Muscle layer of colon (tissue), 2 donors: ENCODE measurements around the gene PRDM15.

Experiments
- H3K27ac ChIP-seq: one replicate; pipeline ENCODE4 v1.7.0; 2013; ENCODE audit warnings: low read depth, mild to moderate bottlenecking, low read length, moderate library complexity
- H3K27me3 ChIP-seq, 2 donors: one replicate each; pipeline ENCODE4 v1.7.0; 2013; ENCODE audit warnings: low read length in 2 of 2, mild to moderate bottlenecking in 2 of 2; ENCODE audit not compliant: insufficient read depth in 2 of 2, control insufficient read depth in 1 of 2
- H3K36me3 ChIP-seq: one replicate; pipeline ENCODE4 v1.7.0; 2013; ENCODE audit warnings: mild to moderate bottlenecking, low read length; ENCODE audit not compliant: insufficient read depth
- H3K4me1 ChIP-seq: one replicate; pipeline ENCODE4 v1.7.0; 2013; ENCODE audit warnings: mild to moderate bottlenecking, low read length; ENCODE audit not compliant: insufficient read depth
- H3K4me3 ChIP-seq, 2 donors: one replicate each; pipeline ENCODE4 v1.7.0; 2013; ENCODE audit warnings: low read length in 2 of 2, low read depth in 1 of 2, mild to moderate bottlenecking in 1 of 2, moderate library complexity in 1 of 2
- H3K9ac ChIP-seq: one replicate; pipeline ENCODE4 v1.7.0; 2013; ENCODE audit warnings: low read length
- H3K9me3 ChIP-seq: one replicate; pipeline ENCODE4 v1.7.0; 2013; ENCODE audit warnings: mild to moderate bottlenecking, low read length
- donor health status: abdominal sarcoma.
- donor health status: Adenocarcinoma of cecum.

PRDM15 gene

DNA sequence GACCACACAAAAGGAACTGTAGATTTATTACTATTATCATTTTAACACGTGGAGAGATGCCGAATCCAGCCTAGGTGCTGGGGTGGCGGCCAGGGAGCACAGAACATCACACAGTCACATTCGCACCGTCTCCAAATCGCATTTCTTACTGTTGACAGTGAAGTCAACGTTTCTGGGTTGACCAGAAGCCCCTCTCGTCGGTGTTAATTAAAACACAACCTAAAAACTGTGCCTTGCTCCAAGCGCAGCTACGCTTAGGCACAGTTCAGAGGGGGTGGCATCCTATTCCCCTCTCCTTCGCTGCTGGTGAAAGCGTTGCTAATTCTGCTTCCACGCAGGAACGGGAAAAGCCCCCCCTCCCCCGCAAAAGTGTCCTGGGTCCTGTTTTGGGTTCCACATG lies 116.4 kb downstream of the PRDM15 start:
- no peak overlapping the region for H3K9ac ChIP-seq
- no peak overlapping the region for H3K27ac ChIP-seq
- H3K27me3 ChIP-seq = peaks cover 64 to 75% of the 10 kb centered on the region in 2 donors
- no peaks in the 10 kb centered on the region for H3K36me3 ChIP-seq
- no peak overlapping the region for H3K4me3 ChIP-seq
- H3K4me1 ChIP-seq = peaks cover 13% of the 10 kb centered on the region
- peaks cover 5% of the 10 kb centered on the region for H3K9me3 ChIP-seq

DNA sequence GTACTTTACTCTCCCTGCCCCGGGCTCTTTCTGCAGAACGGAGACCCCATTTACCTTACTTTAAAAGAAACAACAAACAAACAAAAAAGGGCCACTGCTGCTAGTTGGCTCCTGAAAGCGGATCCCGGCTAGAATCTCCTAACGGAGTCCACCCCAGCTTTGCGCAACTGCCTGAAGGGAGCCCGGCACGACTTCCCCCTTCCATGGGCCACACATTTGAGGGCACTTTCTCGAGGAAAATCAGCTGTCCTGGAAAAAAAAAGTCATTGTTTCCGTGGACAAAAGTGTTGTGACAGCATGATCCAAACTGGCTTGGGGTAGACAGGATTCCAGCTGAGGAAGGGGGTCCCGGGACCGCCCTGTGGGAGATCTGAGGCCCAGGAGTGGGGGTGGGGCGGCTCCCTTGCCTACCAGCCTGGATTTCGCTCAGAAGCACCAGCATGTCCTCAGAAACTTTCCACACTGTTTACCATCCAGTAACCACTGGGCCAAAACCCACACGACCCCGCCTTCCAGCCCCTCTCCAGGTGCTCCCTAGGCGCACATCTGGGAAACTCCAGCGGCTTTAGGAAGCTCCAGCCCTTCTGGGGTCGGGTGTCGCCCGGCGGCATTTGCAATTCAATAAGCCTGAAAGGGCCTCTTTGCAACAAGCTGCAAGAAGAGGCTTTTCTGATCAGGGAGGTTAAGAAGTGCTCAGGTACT lies 117.1 kb downstream of the PRDM15 start:
- H3K4me1 ChIP-seq = peaks cover 12% of the 10 kb centered on the region
- H3K36me3 ChIP-seq = no peaks in the 10 kb centered on the region
- H3K4me3 ChIP-seq = peak overlapping the region in 1 of 2 donors; percentile 23
- peaks cover 57 to 68% of the 10 kb centered on the region in 2 donors for H3K27me3 ChIP-seq
- H3K9me3 ChIP-seq = peaks cover under 1% of the 10 kb centered on the region
- H3K9ac ChIP-seq = no peak overlapping the region
- no peak overlapping the region for H3K27ac ChIP-seq

DNA sequence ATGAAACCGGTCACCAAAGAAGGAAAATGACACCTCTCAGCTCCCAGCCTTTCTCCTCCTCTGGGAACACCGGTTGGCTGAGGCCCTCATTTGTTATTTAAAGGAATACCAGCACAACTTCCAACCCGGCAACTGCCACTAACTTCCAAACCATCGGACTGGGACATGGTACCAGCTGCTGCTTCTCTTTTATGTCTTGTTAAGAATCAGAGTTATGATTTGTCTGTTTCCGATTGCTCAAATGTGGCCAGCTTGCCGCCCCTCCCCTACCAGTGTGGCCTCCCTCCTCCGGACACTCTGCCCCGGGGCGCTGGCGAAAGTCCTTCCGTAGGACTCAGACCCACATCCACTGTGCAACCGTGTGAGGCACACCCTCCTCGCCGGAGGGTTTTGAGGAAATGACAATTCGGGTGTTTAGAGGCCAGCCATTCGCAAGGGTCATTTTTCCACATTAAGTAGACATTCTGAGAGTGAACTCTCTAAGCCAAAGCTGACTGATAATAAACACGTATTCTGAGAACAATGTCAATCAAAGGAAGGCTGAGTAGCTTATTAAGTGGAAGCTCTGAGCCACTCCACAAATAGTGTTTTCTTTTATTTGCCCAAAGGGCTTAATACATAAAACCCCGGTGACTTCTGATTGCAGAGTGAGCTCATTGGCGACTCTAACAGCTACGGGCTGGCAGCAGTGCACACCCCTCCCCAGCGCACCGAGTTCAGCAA lies 117.8 kb downstream of the PRDM15 start:
- H3K27ac ChIP-seq = no peak overlapping the region
- H3K9ac ChIP-seq = no peak overlapping the region
- peaks cover 12% of the 10 kb centered on the region for H3K4me1 ChIP-seq
- H3K4me3 ChIP-seq = peak overlapping the region in 1 of 2 donors; percentile 23
- H3K36me3 ChIP-seq = no peaks in the 10 kb centered on the region
- H3K9me3 ChIP-seq = no peaks in the 10 kb centered on the region
- peaks cover 56 to 61% of the 10 kb centered on the region in 2 donors for H3K27me3 ChIP-seq

DNA sequence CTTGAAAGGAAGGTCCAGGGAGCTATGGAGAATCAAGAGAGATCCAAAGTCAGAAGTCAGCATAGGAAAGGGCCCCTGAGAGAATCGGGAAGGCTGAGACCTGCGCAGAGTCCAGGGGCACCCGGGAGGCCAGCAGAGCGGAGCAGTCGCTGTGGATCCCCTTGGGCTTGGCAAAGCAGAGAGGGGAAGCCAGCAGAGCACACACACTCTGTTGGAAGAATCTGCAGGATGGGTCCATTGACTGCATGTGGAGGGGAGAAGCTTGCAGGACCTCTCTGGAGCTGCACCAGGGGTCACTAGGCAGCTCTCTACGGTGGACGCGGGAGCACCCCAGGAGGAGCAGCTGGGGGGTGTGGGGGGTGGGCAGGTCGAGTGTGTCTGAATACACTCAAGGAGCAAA lies 118.7 kb downstream of the PRDM15 start:
- Histone ChIP-seq H3K9me3 (no peaks in the 10 kb centered on the region), H3K4me3 (no peak overlapping the region), H3K27me3 (peaks cover 46 to 52% of the 10 kb centered on the region in 2 donors), H3K9ac (no peak overlapping the region), H3K27ac (no peak overlapping the region), H3K4me1 (peaks cover 12% of the 10 kb centered on the region), H3K36me3 (no peaks in the 10 kb centered on the region)

DNA sequence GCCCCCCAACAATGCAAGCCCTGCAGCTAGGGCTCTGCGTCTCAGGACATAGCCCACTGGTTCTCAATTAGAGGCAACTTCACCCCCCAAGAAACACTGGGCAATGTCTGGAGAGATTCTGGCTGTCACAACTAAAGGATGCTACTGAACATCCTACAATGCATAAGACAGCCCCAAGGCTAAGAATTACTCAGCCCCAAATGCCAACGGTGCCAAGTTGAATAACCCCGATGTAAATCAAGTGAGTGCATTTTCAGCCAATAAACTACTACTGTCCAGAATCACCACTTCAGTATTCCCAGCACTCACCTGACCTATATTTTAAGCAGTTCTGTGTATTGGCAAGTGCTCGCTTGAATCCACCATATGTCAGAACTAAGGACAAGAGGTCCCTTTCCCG lies 119.2 kb downstream of the PRDM15 start:
- Histone ChIP-seq H3K9me3 (no peaks in the 10 kb centered on the region), H3K27me3 (peaks cover 42 to 47% of the 10 kb centered on the region in 2 donors), H3K36me3 (no peaks in the 10 kb centered on the region), H3K4me3 (no peak overlapping the region), H3K4me1 (peaks cover 12% of the 10 kb centered on the region), H3K9ac (no peak overlapping the region), H3K27ac (no peak overlapping the region)

DNA sequence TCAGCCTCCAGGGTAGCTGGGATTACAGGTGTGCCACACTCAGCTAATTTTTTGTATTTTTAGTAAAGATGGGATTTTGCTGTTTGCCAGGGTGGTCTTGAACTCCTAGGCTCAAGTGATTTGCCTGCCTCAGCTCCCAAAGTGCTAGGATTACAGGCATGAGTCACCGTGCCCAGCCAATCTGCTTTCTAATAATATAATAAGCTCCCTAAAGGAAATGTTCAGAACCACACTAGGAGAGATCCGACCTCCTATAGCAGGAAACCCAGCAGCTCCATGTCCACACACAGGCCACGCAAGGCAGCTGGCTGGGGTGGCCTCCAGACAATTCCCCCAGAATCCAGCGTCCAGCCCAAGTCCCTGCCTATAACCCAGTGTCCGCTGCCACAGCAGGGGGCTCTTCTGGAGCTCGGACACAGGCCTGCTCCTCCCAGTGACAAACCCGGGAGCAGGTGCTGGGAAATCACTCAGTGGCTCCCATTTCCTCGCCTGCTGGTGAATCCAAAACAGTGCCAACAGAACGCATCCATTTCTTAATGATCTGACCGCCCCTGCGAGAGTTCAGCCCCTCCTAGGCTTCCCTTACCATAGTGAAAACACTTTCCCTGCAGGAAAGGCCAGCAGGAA lies 119.8 kb downstream of the PRDM15 start:
- Histone ChIP-seq H3K9ac (no peak overlapping the region), H3K4me3 (no peak overlapping the region), H3K36me3 (no peaks in the 10 kb centered on the region), H3K27me3 (peaks cover 36 to 41% of the 10 kb centered on the region in 2 donors), H3K27ac (no peak overlapping the region), H3K4me1 (peaks cover 12% of the 10 kb centered on the region), H3K9me3 (no peaks in the 10 kb centered on the region)

DNA sequence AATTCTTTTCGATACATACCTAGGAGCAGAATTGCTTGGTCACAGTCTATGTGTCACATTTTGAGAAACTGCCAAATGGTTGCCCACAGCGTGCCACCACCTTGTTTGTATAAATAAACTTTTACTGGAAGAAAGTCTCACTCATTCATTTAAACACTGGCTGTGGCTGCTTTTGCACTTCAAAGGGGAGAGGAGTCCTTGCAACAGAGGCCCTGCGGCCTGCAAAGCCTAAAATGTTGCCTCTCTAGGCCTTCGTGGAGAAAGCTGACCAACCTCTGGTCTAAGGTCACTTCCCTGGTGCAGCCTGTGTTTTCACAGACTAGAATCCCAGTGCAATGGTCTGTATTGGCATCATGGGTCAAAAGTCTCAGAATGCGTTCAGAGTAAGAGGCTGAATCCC lies 120.6 kb downstream of the PRDM15 start:
- Histone ChIP-seq H3K9ac (no peak overlapping the region), H3K9me3 (no peaks in the 10 kb centered on the region), H3K27me3 (peaks cover 28 to 33% of the 10 kb centered on the region in 2 donors), H3K36me3 (no peaks in the 10 kb centered on the region), H3K4me3 (no peak overlapping the region), H3K27ac (no peak overlapping the region), H3K4me1 (peaks cover 12% of the 10 kb centered on the region)

DNA sequence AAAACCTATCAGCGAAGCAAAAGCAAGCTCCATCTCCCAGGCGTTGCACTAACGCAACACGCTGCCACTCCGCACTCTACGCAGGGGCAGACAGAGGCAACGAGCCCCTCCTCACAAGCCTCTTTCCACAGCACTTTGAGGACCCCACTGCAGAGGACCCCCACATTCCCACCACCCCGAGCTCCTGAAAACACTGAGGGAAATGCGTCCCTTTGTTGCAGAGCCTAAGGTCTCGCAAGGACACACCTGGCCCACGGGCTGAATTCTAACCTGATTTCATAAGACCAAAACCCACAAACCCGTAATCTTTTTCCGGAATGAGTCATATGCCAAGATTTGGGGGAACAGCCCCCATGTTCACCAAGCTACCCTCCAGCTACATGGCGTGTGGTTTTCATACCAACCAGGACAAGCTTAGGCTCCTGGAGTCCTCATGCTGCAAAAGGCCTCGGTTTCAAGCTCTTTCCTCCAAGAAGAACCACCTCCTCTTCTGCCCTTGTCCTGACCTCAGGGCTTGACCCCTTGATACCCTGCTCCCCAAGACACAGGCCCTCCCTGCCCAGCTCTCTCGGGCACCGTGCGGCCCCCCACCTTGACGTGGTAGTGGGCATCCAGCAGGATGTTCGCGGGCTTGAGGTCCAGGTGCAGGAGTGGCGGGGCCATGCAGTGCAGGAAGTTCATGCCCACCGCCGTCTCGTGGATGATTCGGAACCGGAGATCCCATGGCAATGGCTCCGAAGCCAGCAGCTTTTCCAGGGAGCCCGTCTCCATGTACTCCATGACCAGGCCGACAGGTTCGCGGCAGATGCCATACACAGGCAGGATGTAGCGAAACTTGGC lies 123.0 kb downstream of the PRDM15 start:
- H3K36me3 ChIP-seq = no peaks in the 10 kb centered on the region
- H3K4me3 ChIP-seq = no peak overlapping the region
- peaks cover 5 to 9% of the 10 kb centered on the region in 2 donors for H3K27me3 ChIP-seq
- no peaks in the 10 kb centered on the region for H3K4me1 ChIP-seq
- no peak overlapping the region for H3K9ac ChIP-seq
- no peak overlapping the region for H3K27ac ChIP-seq
- H3K9me3 ChIP-seq = no peaks in the 10 kb centered on the region

DNA sequence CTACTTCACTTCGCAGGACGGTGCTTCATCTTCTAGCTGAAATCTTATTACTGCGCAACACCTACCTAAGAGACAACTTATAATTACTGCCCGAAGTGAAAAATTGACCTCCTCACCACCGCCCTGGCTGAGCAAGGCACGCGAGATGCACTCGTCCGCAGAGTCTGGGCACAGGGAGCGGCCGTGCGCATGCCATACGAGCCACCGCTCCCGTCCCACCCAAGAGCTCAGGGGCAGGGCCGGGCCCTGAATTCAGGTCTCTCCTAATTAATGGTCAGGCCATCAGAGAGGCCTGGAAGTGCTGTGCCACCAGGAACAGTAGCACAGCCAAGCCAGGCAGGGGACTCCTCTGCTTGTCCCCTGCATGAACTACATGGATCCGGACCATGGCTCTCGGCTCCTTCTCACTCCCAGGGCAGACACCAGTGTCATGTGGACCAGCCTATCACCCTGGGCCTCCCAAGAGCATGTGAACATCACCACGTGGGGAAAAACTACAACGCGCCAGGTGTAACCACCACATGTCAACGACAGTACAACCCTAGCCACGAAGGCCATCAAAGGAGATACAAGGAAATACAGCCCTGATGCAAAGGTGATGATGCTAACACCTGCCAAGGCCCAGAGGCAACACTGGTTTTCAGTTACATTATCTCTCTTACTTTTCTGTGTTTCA lies 123.7 kb downstream of the PRDM15 start:
- H3K4me3 ChIP-seq = no peak overlapping the region
- H3K9me3 ChIP-seq = no peaks in the 10 kb centered on the region
- no peaks in the 10 kb centered on the region for H3K36me3 ChIP-seq
- H3K27me3 ChIP-seq = peaks cover 0 to 1% of the 10 kb centered on the region in 2 donors
- no peaks in the 10 kb centered on the region for H3K4me1 ChIP-seq
- H3K27ac ChIP-seq = no peak overlapping the region
- no peak overlapping the region for H3K9ac ChIP-seq

DNA sequence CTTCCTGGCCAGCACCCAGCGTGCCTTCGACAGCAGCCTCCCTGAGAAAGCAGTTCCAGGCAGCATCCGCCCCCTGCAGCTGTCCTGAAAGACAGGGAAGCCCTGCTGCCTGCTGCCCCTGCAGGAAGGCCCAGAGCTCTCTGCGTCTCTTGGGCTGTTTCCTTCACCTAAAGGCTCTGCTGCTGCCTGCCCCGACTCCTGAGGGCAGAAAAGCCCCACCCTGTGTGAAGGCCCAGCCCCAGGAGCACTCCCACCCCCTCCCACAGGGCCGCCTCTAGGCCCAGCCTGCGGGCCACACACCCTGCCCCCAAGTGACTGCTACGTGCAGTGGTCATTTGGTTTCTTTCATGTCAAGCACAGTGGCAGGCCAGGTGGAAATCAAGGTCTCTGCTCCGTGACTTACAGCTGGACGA lies 124.7 kb downstream of the PRDM15 start:
- H3K4me3 ChIP-seq = no peak overlapping the region
- no peak overlapping the region for H3K27ac ChIP-seq
- H3K9ac ChIP-seq = no peak overlapping the region
- H3K36me3 ChIP-seq = no peaks in the 10 kb centered on the region
- no peaks in the 10 kb centered on the region for H3K9me3 ChIP-seq
- H3K27me3 ChIP-seq = no peaks in the 10 kb centered on the region
- H3K4me1 ChIP-seq = no peaks in the 10 kb centered on the region
